Coronary artery (tissue), 2 donors: ENCODE results near the gene FYCO1.
"Not testable (repeated sequence)": the region's sequence is repeated elsewhere in the genome, so short reads cannot be mapped to it uniquely, and the experiment has no call there.

ENCODE experiments used
- DNase-seq: peaks from one replicate; pipeline ENCODE4 v3.0.0-alpha.2; 2017; ENCODE audit warnings: low spot score
- H3K27ac ChIP-seq, 2 donors: fragments of 200-600 bp; sonication (generic); one replicate each; pipeline ENCODE4 v1.5.1; 2016 to 2019
- H3K4me3 ChIP-seq: fragments of 200-600 bp; sonication (generic); 2 replicates; pipeline ENCODE4 v1.5.1; 2016; ENCODE audit warnings: mild to moderate bottlenecking, moderate library complexity
- CTCF ChIP-seq: fragments of 200-600 bp; sonication (generic); IDR thresholded peaks from one replicate; pipeline ENCODE4 v1.5.1; 2019; ENCODE audit warnings: antibody characterized with exemption

Gene FYCO1

GRCh38 chr3:46010519-46011113 lies 15.0 kb upstream of the FYCO1 start:
- DNase-seq: peak; percentile 7
- TF ChIP-seq CTCF: no peak
- Histone ChIP-seq H3K27ac (no peak overlapping the region), H3K4me3 (no peak overlapping the region)

GRCh38 chr3:46008058-46008457 lies 12.4 kb upstream of the FYCO1 start:
- no peak overlapping the region for H3K27ac ChIP-seq
- DNase-seq: peak; percentile 40
- no peak for TF ChIP-seq CTCF
- no peak overlapping the region for H3K4me3 ChIP-seq

GRCh38 chr3:46007280-46007679 lies 11.7 kb upstream of the FYCO1 start:
- Histone ChIP-seq H3K4me3 (no peak overlapping the region), H3K27ac (peak overlapping the region in 1 of 2 donors; percentile 54)
- TF ChIP-seq CTCF: no peak
- no peak for DNase-seq

- no peak for DNase-seq
- H3K27ac ChIP-seq: peak overlapping the region; percentile 24 to 54
- no peak for TF ChIP-seq CTCF
- H3K4me3 ChIP-seq: no peak overlapping the region
Observed at GRCh38 chr3:46006238-46007032, 10.8 kb upstream of the FYCO1 start.

GRCh38 chr3:46003706-46004105 lies 8.1 kb upstream of the FYCO1 start:
- not testable (repeated sequence) for H3K27ac ChIP-seq, H3K4me3 ChIP-seq, DNase-seq

- H3K4me3 ChIP-seq: no peak overlapping the region
- no peak for DNase-seq
- no peak overlapping the region for H3K27ac ChIP-seq
- no peak for TF ChIP-seq CTCF
Observed at GRCh38 chr3:46001178-46001577, 5.6 kb upstream of the FYCO1 start.

GRCh38 chr3:45997942-45998341 lies 2.3 kb upstream of the FYCO1 start:
- H3K4me3 ChIP-seq: no peak overlapping the region
- no peak overlapping the region for H3K27ac ChIP-seq
- TF ChIP-seq CTCF: no peak
- DNase-seq: no peak

GRCh38 chr3:45997499-45997898 lies 1.9 kb upstream of the FYCO1 start:
- DNase-seq, H3K4me3 ChIP-seq, H3K27ac ChIP-seq: not testable (repeated sequence)
